Mucosa of stomach (tissue), 1 donor: ENCODE results near the gene ACAD9.

Experiments
- H3K27me3 ChIP-seq: one replicate; pipeline ENCODE4 v1.7.0; 2013; ENCODE audit warnings: mild to moderate bottlenecking, low read length; ENCODE audit not compliant: control insufficient read depth, insufficient read depth
- H3K36me3 ChIP-seq: one replicate; pipeline ENCODE4 v1.7.0; 2013; ENCODE audit warnings: low read length; ENCODE audit not compliant: control insufficient read depth, insufficient read depth
- H3K4me1 ChIP-seq: one replicate; pipeline ENCODE4 v1.7.0; 2013; ENCODE audit warnings: mild to moderate bottlenecking, low read length; ENCODE audit not compliant: control insufficient read depth, insufficient read depth
- H3K4me3 ChIP-seq: one replicate; pipeline ENCODE4 v1.7.0; 2013; ENCODE audit warnings: low read length
- H3K9ac ChIP-seq: one replicate; pipeline ENCODE4 v1.7.0; 2013; ENCODE audit warnings: mild to moderate bottlenecking, low read length, moderate library complexity
- H3K9me3 ChIP-seq: one replicate; pipeline ENCODE4 v1.7.0; 2013; ENCODE audit warnings: mild to moderate bottlenecking, low read length, moderate library complexity; ENCODE audit not compliant: control insufficient read depth
- donor health status: Pancreatic carcinoma.

Gene ACAD9

DNA sequence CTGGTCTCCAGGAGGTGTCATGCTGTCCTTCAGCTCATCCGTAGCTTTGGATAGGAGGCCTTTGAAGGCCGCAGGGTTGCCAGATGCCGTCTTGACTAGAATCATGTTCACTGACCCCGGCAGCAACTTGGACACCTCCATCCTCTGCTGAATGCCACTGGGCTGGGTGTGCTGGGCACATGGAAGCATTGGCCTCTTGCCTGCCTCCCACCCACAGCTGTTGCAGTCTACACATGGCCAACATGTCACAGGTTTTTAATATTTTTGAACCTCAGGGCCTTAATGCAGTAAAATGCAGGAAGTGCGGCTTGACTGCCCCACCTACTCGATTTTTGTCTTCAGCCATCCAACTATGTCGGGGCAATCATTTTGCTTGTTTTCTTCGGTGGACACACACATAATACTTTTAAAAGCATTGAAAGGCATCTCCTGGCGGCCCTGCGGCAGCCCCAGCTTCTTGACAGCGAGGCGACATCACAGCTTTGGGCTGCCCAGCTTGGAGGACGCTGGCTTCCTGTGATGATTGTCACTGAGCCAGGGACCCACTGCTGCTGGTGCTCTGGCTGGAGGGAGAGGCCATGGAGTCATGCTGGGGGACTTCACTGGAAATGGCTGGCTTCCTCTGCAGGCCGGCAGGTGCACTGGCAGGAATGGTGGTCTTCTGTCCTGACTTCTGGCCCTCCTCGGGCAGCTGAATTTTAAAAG lies 31.6 kb upstream of the ACAD9 start:
- peaks cover 12% of the 10 kb centered on the region for H3K4me1 ChIP-seq
- no peaks in the 10 kb centered on the region for H3K27me3 ChIP-seq
- no peaks in the 10 kb centered on the region for H3K36me3 ChIP-seq
- no peak overlapping the region for H3K9ac ChIP-seq
- no peak overlapping the region for H3K4me3 ChIP-seq
- no peaks in the 10 kb centered on the region for H3K9me3 ChIP-seq

DNA sequence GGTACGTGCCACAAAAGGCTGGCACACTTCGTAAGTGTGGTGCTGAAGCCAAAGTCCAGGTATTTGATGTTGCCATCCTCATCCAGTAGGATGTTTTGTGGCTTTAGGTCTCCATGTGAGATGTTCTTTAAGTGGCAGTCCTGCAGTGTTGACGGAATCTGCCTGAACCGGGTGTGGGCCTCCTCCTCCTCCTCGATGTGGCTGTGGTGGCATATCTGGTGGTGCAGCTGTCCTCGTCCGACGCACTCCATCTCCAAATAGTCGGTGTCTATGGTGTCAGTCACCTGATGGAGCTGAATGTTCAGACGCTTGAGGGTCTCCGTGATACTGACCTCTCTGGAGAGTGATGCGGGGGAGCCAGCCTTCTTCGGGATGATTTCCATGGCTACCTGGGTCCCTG lies 30.5 kb upstream of the ACAD9 start:
- Histone ChIP-seq H3K36me3 (no peaks in the 10 kb centered on the region), H3K9me3 (peaks cover 1% of the 10 kb centered on the region), H3K4me1 (peaks cover 12% of the 10 kb centered on the region), H3K4me3 (no peak overlapping the region), H3K9ac (no peak overlapping the region), H3K27me3 (no peaks in the 10 kb centered on the region)

DNA sequence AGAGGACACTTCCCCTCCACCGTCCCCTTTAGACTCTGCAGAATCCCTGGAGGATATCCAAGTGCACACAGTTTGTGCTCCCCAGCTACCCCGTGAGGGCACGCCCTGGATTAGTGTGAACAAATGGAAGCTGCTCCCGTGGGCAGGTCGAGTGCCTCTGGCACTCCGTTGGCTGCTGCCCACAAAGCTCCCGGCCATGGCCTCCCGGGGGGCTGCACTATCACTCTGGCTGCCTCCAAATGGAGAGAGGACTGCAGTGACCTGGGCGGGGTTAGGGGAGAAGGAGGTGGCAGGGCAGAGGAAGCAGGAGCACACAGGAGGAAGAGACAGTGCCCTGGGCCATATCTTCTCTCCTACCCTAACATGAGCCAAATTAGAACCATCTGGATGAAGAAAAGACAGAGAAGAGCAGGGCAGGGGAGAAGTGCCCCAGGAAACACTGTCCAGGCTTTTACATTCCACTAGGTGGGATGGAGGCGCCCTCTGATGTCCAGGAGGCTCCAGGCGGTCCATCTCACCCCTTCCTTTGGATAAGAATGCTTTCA lies 29.4 kb upstream of the ACAD9 start:
- H3K36me3 ChIP-seq = no peaks in the 10 kb centered on the region
- H3K27me3 ChIP-seq = no peaks in the 10 kb centered on the region
- peaks cover 12% of the 10 kb centered on the region for H3K4me1 ChIP-seq
- H3K9ac ChIP-seq = no peak overlapping the region
- H3K9me3 ChIP-seq = peaks cover 5% of the 10 kb centered on the region
- H3K4me3 ChIP-seq = no peak overlapping the region

GRCh38 chr3:128850544-128850943 lies 28.9 kb upstream of the ACAD9 start:
- no peak overlapping the region for H3K4me3 ChIP-seq
- peaks cover 5% of the 10 kb centered on the region for H3K9me3 ChIP-seq
- H3K36me3 ChIP-seq = no peaks in the 10 kb centered on the region
- no peaks in the 10 kb centered on the region for H3K27me3 ChIP-seq
- no peak overlapping the region for H3K9ac ChIP-seq
- peaks cover 8% of the 10 kb centered on the region for H3K4me1 ChIP-seq

GRCh38 chr3:128851601-128852000 lies 27.8 kb upstream of the ACAD9 start:
- no peaks in the 10 kb centered on the region for H3K27me3 ChIP-seq
- H3K4me3 ChIP-seq = no peak overlapping the region
- H3K4me1 ChIP-seq = no peaks in the 10 kb centered on the region
- no peak overlapping the region for H3K9ac ChIP-seq
- H3K9me3 ChIP-seq = peaks cover 5% of the 10 kb centered on the region
- no peaks in the 10 kb centered on the region for H3K36me3 ChIP-seq

DNA sequence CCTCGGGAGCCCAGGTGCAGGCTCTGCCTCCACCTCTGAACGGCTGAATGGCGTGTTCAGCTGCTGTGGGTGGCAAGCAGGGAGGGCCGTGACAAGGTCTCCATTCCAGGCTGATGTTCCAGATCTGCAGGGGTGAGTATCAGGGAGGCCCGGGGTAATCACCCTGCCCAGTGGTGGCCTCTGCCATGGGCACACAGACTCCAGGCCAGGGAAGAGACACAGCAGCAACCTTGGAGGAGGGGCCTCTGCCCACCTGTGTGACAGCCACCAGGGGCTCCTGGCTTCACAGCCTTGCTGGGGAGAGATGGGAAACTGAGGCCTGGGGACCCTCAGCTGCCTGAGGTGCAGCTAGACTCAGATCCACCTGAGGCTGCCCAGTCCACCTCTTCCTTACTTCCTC lies 25.6 kb upstream of the ACAD9 start:
- Histone ChIP-seq H3K36me3 (no peaks in the 10 kb centered on the region), H3K27me3 (no peaks in the 10 kb centered on the region), H3K4me1 (no peaks in the 10 kb centered on the region), H3K9me3 (peaks cover 5% of the 10 kb centered on the region), H3K9ac (no peak overlapping the region), H3K4me3 (no peak overlapping the region)

DNA sequence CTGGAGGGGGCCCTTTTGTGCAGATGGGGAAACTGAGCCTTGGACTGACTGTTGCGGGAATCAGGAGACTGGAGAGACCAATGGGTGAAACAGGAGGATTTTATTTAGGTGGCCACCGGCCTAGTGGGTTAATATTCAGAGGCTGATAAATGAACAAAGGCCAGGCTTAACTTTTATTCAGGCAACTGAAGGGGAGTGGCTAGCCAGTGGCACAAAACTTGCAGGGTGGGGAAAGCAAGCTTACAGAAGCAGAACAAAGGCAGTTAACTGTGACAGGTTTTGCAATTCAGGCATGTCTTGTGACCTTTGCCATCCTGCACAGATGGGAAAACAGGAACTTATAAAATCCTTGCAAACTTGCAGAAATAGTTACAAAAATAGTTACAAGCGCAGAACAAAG lies 24.9 kb upstream of the ACAD9 start:
- Histone ChIP-seq H3K4me3 (no peak overlapping the region), H3K4me1 (no peaks in the 10 kb centered on the region), H3K9ac (no peak overlapping the region), H3K27me3 (no peaks in the 10 kb centered on the region), H3K36me3 (no peaks in the 10 kb centered on the region), H3K9me3 (peaks cover 5% of the 10 kb centered on the region)

DNA sequence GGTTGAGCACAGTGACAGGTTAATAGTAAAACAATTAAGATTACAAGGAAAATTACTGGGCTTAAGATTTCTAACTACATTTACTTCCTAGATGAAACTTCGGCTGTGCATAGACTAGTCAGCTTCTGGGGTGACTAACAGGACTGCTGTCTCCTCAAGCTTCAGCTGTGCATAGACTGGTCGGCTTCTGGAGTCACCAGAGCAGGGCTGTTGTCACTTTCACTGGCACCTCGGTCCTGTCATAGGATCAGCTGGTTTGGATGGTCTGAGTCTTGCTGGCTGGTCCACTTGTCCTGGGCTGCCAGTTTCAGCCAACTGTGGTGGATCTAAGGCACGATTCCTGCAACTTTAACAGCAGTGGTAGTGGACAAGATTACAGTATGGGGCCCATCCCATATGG lies 23.9 kb upstream of the ACAD9 start:
- Histone ChIP-seq H3K36me3 (no peaks in the 10 kb centered on the region), H3K27me3 (no peaks in the 10 kb centered on the region)

DNA sequence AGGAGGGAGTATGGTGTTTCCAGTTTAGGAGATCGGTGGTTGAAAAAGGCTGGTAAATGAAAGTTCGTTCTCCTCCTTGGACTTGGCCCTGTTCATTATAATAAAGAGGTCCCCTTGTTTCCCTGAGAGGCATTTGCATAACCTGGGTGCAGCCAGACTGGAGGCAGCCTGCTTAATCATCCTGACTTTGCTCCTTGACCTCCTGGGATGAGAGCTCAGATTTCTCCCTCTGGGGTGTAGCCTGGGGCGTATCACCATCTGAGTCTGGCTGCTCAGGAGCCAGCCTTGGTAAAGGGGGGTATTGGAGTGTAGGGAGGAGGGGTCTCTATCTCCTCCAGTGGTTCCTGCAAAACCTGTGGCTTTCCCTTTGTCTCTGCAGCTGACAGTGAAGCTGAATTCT lies 21.3 kb upstream of the ACAD9 start:
- peaks cover 14% of the 10 kb centered on the region for H3K9me3 ChIP-seq
- no peaks in the 10 kb centered on the region for H3K4me1 ChIP-seq

More for the DNA sequence above, 23.9 kb upstream of the ACAD9 start:
- H3K9me3 ChIP-seq = peaks cover 14% of the 10 kb centered on the region
- H3K4me3 ChIP-seq = no peak overlapping the region
- no peak overlapping the region for H3K9ac ChIP-seq
- H3K4me1 ChIP-seq = no peaks in the 10 kb centered on the region

DNA sequence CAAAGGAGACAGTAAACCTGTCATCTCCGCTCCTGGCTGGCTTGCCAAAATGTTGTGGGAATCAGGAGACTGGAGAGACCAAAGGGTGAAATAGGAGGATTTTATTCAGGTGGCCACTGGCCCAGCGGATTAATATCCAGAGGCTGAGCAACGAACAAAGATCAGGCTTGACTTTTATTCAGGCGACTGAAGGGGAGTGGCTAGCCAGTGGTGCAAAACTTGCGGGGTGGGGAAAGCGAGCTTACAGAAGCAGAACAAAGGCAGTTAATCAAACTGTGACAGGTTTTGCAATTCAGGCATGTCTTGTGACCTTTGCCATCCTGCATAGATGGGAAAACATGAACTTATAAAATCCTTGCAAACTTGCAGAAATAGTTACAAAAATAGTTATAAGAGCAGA lies 19.8 kb upstream of the ACAD9 start:
- no peaks in the 10 kb centered on the region for H3K27me3 ChIP-seq
- H3K4me1 ChIP-seq = no peaks in the 10 kb centered on the region
- H3K9me3 ChIP-seq = peaks cover 9% of the 10 kb centered on the region
- H3K4me3 ChIP-seq = no peak overlapping the region
- H3K36me3 ChIP-seq = no peaks in the 10 kb centered on the region
- H3K9ac ChIP-seq = no peak overlapping the region

More for the DNA sequence above, 21.3 kb upstream of the ACAD9 start:
- H3K4me3 ChIP-seq = no peak overlapping the region
- no peaks in the 10 kb centered on the region for H3K27me3 ChIP-seq
- no peak overlapping the region for H3K9ac ChIP-seq
- H3K36me3 ChIP-seq = no peaks in the 10 kb centered on the region

DNA sequence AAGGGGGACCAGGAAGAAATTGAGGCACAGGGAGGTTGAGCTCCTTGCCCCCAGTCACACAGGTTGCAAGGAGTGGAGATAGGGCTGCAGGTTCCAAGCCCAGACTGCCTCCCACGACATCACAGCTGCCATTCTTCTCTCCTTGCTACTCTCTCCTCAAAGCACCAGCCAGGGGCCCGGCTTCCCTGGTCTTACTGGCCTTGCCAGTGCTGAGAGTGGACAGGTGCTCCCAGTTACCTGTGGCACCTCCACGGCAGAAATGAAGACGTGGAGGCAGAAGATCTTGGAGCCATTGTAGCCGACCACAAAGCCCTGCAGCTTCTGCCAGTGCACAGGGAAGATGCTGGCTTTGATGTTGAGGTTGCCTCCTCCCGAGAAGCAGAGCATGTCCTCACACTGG lies 17.9 kb upstream of the ACAD9 start:
- Histone ChIP-seq H3K9ac (no peak overlapping the region), H3K4me3 (no peak overlapping the region), H3K9me3 (peaks cover 9% of the 10 kb centered on the region), H3K27me3 (no peaks in the 10 kb centered on the region), H3K4me1 (no peaks in the 10 kb centered on the region), H3K36me3 (no peaks in the 10 kb centered on the region)

DNA sequence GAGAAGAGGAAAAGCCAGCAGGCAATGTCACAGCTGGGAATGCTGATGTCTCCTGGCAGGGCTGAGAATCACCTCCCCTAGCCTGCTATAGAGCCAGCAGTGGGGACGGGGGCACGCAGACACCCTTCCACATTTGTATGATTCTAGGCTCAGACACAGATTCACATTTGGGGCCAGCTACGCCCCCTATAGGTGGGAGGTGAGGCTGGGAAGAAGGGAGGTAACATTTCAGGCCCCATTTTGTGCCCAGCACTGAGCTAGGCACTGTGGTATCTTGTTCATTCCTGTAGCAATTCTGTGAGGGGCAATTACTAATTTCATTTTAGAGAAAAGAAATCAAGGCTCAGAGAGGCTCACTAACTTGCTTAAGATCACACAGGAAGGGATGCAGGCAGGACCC lies 15.9 kb upstream of the ACAD9 start:
- H3K4me3 ChIP-seq = no peak overlapping the region
- peaks cover 9% of the 10 kb centered on the region for H3K9me3 ChIP-seq
- H3K4me1 ChIP-seq = no peaks in the 10 kb centered on the region
- no peaks in the 10 kb centered on the region for H3K36me3 ChIP-seq
- no peak overlapping the region for H3K9ac ChIP-seq
- H3K27me3 ChIP-seq = no peaks in the 10 kb centered on the region
